NCI-H187 (cell line): Measurements from ENCODE around the gene NUP160.
"Not testable (repeated sequence)": the region's sequence is repeated elsewhere in the genome, so short reads cannot be mapped to it uniquely, and the experiment has no call there.

ENCODE experiments used
- DNase-seq, 2 experiments: peaks; one replicate each; lab custom pipeline; 2025; lab: John Stamatoyannopoulos, UW

The NUP160 gene

DNA sequence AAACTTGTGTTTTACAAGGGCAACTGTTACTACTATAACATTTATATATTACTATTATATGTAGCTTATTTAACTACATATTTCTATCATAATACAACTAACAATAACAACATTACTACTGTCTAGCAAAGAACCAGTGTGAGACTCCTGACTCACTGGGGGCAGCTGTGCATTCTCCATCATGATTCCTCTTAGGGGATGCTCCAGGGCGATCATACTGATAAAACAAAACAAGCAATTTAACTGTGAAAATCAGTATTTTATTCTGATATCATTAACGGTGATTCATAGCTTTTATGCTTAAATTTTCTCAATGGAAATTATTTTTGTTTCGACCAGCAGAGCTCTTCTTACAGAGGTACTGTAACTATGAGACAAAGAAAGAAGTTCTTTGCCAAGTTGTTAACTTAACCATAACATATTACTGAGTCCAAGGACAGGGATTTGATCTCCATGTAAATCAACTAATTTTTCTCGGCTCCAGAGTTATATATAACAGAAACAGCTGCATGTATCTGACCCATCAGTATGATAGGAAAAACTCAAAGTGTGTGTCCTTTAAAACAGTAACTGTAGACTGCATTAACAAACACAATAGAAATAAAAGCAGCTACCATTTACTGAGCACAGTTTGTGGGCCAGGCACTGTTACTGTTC, 56.2 kb downstream of the NUP160 start:
- no peak for DNase-seq

DNA sequence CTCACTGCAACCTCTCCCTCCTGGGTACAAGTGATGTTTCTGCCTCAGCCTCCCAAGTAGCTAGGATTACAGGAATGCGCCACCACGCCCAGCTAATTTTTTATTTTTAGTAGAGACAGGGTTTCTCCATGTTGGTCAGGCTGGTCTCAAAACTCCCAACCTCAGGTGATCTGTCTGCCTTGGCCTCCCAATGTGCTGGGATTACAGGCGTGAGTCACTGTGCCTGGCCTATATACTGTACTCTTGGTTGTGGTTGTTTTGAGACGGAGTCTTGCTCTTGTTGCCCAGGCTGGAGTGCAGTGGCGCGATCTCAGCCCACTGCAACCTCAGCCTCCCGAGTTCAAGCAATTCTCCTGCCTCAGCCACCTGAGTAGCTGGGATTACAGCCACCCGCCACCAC, 58.1 kb downstream of the NUP160 start:
- DNase-seq: not testable (repeated sequence)

DNA sequence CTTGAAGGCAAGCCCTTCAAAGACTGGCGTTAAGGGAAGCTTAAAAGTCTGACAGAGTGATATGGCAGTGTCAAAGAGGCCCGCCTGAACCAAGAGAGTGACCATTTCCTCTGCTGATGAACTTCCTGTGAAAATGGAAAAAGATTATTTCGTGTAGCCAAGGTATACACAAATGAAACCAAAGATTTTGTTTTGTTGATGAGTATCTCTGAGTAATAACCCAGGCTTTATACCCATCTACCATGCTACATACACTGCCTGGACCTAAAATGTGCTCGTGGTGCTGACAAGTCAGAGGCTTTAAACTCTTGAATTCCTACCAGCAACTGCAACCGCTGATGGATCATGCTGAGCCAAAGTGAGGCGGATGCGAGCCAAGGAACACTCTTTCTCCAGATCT, 60.0 kb downstream of the NUP160 start:
- no peak for DNase-seq

DNA sequence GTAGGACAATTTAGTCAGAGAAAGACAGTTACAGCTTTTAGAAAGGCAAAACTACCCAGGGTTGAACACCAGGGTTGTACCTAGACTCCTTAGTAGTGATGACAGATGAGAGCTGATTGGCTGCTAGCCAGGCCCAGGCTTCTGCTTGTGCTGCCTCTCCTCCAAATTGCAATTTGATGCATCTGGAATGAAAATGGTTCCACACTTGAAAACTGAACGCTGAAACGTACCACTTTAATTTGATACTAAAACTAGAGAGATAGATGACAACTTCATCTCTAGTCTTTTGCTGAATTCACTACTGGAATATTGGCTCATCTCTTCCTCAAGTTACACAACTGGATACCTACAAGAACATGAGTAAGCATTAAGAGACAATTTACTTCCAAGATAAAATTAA, 61.8 kb downstream of the NUP160 start:
- no peak for DNase-seq

DNA sequence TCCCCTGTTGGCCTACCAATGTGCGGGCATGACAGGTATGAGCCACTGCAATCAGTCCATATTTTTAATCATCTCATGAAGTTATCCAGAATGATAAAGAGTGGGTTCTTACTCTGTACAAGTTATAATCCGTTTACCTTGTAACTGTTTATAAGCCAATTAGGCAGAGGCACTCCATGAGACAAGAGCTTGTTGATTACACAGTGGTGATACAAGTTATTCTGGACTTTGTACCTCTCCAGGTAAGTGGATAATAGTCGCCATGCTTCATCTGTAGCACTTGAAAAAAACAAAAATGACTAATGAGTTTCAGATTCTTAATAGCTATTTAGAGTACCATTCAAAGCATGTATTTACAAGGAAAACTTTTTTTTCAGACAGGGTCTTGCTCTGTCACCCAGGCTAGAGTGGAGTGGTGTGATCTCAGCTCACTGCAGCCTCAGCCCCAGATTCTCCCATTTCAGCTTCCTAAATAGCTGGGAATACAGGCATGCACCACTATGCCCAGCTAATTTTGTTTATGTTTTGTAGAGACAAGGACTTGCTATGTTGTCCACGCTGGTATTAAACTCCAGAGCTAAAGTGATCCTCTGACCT, 63.3 kb downstream of the NUP160 start:
- DNase-seq: no peak

DNA sequence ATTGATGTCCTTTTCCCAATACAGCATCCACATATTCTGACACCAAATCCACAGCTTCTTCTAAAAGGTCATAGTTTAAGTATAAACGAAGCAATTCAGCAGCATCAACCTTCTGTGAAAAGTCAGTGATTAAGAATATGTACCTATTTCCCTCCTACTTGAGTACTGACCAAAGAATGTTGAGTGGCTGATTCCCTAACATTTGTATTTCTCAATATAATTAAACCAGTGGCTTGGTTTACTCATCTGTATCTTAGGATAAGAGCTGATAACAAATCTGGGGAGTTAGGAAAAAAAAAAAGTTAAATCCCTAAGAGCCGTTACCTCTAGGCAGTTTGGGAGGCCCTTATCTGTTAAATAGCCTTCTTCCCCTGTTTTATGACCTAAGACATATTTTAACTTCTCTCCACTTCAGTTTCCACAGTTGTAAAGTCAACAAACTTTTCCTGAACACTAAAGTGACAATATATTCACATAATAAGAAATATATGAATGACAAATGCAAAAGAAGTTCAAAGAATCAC, 65.0 kb downstream of the NUP160 start:
- no peak for DNase-seq

DNA sequence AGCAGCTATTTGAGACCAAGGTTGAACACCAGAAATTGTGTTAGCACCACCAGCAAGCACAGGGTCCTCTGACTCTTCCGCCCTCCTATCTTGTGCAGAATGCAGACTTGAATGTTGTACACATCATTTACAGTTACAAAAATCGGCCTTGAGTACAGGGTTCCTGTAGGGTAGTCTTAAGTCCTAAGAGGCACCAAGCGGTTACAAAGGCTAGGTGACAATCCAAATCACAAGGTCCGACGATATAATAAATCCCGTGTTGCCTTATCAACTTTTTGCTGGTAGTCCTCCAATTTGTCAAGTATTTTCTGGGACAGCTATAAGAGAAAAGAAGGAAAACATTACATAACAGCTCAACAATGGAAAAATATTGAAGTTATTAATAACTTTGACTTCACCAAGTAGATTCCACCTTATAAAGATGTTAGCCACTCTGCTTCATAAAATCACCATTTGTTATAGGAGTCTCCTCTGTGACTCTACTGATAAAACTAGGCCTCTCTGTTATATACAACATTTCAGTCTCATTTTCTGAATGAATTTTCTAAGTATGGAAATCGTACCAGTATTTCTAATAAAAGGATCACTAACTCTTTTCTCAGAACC, 69.2 kb downstream of the NUP160 start:
- no peak for DNase-seq

DNA sequence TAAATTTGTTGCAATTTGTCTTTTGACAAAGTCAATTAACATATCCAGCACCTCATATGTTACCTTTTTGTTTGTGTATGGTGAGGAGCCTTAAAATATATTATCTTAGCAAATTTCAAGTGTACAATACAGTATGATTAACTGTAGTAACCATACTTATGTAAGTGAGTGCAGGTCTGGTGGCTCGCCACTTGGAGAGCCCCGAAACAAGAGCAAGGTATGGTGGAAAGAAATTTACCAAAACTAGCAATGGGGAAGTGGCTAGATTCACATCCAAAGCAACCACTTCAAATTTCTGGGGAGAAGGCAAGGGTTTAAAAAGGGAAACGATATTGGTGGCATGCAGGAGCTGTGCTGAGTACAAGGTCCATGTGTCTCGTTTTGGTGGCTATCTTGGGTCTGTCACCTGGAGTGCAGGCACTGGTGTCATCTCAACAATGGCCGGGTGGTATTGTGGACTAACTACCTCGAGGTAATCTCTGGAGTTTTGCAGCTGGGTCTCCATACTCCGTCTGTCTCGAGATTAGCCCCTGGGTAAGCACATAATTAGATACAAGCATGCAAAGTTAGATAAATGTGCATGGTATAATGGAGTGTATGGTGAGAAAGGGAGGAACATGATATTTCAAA, 72.8 kb downstream of the NUP160 start:
- DNase-seq: no peak

DNA sequence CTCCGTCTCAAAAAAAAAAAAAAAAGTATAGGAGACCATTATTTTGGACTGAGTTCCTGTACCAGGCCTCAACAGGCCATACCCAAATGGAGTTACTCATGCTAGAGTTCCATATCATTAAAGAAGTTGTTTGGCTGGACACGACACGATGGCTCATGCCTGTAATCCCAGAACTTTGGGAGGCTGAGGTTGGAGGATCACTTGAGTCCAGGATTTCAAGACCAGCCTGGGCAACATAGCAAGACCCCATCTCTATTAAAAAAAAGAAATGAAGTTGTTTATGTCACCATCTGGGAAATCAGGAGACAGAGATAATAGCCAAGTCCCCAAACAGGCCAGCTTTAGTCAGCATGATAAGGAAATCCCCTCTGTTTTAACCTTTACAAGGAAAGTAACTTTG, 74.3 kb downstream of the NUP160 start:
- no peak for DNase-seq

DNA sequence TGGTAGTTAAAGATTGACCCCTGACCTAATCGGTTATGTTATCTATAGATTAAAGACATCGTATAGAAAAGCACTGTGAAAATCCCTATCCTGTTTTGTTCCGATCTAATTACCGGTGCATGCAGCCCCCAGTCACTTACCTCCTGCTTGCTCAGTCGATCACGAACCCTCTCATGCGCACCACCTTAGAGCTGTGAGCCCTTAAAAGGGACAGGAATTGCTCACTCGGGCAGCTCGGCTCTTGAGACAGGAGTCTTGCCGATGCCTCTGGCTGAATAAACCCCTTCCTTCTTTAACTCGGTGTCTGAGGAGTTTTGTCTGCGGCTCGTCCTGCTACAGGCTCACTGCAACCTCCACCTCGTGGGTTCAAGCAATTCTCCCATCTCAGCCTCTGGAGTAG, 78.6 kb downstream of the NUP160 start:
- DNase-seq: not testable (repeated sequence)

DNA sequence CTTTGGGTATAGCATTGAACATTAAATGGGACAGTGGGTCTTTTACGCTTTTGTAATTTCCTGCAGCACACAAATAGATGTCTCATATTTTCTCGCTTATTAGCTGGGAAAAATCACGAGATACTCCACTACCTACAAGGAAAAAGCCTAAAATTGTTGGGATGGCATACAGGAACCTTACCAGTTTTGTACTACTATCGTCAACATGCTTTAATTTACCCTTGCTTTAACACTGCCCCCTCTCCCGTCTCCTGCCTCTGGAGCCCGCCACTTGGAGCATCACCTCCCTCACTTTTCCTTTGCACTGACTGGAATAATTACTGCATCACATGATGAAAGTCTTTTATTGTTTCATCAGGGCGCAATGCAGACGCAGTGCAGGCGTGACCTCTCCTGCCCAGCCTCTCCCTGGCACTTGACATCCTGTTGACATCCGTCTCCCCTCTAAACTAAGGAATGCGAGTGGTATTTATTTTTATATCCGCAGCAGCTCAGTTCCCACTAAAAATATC, 80.0 kb downstream of the NUP160 start:
- peak; percentile 66 for DNase-seq

DNA sequence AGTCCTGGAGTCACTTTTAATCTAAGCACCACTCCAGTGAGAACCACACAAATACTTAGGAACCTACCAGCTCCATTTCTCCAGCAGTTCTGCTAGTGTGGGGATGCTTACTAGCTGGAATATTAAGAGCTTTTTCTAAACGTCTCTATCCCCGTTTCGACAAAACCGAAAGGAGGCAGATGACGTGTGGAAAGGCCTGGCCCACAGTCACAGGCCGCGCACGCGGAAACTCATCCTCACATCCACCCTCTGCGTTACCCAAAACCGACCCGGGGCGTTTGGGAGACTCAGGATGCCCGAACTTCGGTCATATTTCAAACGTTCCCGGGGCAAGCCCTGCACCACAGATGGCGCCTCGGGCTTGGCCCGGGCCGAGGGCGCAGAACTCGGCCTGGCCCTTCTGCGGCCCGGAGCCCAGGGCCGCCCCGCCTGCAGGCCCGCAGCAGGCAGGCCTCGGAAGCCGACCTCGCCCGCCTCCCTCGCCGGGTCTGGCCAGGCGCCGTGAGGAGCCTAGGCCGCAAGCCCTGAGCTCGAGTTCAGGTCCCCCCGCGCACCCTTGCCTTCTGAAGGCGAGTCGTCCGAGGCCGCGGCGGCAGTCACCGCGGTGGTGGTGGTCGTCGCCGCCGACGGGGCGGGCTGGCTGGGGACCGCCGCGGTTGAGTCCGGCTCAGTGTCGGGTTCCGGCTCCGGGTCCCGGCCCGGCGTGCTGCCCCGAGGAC, 81.5 kb downstream of the NUP160 start:
- peak; percentile 36 to 44 for DNase-seq

DNA sequence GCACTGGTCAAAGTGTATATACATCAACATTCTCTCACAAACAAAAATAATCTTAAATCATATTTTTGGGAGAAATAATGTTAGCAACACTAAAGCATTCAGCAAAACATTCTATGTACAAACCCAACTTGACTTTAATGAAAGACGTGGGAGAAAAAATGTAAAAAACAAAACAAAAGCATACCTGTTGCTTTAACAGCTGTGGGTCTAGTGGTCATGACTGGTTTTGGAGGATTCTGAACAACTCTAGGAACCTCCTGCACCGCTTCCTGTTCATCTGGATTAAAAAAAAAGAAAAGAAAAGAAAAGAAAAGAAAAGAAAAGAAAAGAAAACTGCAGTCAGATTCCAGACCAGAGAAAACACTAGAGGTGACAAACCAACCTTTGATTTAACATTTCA, 83.1 kb downstream of the NUP160 start:
- no peak for DNase-seq

DNA sequence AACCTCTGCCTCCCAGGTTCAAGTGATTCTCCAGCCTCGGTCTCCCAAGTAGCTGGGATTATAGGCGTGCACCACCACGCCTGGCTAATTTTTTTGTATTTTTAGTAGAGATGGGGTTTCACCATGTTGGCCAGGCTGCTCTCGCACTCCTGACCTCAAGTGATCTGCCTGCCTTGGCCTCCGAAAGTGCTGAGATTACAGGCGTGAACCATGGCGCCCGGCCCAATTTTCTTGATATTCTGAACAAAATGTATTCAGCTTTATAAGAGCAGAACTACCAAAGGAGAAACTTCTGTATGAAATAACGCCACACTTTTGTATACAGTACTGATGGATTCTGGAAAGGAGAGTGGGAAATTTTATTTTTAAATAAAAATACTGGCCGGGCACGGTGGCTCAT, 88.9 kb downstream of the NUP160 start:
- not testable (repeated sequence) for DNase-seq

DNA sequence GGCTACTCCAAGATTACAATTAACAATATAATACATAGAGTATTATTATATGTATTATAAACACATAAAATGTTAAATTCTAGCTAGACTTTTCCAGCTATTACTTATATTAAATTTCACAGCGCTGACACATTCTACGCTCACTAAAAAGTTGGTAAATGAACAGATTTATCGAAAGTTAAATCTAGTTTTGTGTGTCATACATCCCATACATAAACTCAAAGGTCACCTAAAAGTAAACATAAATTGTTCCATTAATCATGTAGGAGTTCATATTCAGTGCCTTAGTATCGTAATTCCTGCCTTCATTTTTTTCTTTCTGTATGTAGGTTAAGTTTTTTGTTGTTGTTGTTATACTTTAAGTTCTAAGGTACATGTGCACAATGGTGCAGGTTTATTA, 91.9 kb downstream of the NUP160 start:
- no peak for DNase-seq

DNA sequence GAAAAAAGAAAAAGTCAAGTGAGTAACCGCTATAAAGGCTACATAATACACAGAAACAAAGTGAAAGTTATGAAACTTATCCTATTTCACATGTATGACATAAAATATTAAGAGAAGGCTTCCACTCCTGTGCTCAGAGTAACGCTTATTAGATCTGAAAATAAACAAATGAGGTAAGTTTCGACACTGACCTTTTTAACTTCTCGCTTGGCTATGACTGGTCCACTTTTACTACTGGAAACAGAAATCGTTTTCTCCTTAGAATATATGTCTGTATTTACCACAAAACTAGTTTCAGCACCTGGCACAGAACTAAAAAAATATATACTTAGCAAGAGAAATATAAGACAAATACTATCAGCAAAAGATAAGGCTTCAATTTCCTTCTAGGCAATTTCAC, 97.4 kb downstream of the NUP160 start:
- no peak for DNase-seq

DNA sequence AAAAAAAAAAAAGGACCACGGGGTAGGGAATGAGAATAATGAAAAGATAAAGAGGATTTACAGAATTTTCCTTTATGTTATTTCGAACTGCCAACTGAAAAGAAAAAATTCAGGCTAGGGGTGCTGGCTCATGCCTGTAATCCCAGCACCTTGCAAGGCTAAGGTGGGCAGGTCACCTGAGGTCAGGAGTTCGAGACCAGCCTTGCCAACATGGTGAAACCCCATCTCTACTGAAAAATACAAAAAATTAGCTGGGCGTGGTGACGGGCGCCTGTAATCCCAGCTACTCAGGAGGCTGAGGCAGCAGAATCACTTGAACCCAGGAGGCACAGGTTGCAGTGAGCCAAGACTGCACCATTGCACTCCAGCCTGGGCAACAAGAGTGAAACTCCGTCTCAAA, 105.7 kb downstream of the NUP160 start:
- DNase-seq: not testable (repeated sequence)

DNA sequence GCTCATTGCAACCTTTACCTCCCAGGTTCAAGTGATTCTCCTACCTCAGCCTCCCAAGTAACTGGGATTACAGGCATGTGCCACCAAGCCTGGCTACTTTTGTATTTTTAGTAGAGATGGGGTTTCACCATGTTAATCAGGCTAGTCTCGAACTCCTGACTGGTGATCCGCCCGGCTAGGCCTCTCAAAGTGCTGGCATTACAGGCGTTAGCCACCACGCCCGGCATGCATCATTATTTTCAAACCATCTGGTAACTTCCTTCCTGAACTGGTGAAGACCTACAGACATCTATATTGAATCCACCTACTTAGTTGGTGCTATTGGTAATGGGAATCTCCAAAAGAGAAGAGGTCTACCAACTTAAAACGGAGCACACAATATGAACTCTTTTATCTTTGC, 110.3 kb downstream of the NUP160 start:
- not testable (repeated sequence) for DNase-seq

DNA sequence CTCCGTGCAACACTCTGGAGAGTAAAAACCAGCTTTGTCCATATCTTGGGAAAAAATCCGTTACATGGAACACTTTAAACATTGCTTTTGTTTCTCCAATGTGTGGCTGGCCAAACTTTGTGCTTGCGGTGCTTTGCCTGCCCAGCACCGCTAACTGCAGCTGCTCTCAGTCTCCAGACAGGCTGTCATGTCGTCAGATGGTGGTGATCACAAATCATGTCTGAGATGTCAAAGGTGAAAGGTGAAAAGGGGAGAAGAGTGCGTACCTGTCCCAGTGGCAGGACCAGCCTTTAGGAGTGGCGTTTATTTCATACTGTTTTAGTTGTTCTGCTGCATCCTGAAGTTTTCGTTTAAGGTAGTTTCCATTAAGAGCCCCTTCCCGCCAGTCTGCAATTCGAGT, 115.9 kb downstream of the NUP160 start:
- DNase-seq: no peak

DNA sequence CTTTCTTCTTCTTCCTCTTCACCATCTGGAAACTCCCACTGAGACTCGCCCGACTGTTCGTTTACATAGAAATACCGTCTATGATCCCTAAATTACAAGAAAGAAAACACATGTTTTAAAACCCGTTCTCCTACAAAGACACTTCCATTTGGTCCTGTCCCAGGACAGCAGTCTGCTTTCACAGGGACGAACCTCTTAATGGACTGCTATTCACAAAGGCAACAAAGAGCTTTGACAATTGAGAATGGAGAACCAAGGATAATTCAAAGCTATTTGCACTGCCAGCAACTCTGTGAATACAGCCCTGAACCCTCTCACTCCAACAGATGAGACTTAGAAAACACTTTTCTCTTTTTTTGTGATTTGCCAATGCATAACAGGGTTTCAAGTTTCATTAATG, 116.7 kb downstream of the NUP160 start:
- no peak for DNase-seq
